ENCODE data around the gene ZCCHC7.
A peak's percentile ranks its signal among the peaks of the same experiment; 100 is the strongest.

ZCCHC7 gene

DNA sequence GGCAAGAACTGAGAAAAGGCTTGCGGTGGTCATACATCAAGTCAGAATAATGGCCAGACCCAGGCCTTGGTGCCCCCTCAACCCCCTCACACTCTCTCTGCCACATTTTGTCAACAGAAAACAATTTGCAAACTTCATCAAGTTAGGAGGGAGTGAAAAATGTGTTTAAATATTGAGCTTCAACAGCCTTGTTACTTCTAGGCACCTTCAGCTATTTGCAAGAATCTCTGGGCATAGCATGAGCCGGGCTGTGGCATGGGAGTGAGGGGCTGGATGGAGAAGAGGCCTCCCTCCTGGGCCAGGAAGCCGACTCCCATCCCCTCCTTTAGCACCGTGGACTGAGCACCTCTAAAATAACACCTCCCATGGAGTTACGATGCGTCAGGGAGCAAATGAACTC is 249.9 kb downstream of the ZCCHC7 start:
- no peaks in the 10 kb centered on the region for H3K9me3 ChIP-seq (ENCODE audit: control insufficient read depth, insufficient read depth, low read length)
- no peaks in the 10 kb centered on the region for H3K9me2 ChIP-seq (replicated peaks; ENCODE audit: control insufficient read depth, low read length)
- H3K27me3 ChIP-seq (ENCODE audit: control insufficient read depth, low read length) = no peaks in the 10 kb centered on the region
- H3K4me1 ChIP-seq (ENCODE audit: control insufficient read depth, low read length) = peaks cover 98% of the 10 kb centered on the region
- H3K27ac ChIP-seq (ENCODE audit: low read depth, low read length) = peak overlapping the region; percentile 99
- H4K20me1 ChIP-seq (ENCODE audit: control insufficient read depth, insufficient read depth, low read depth, low read length) = no peaks in the 10 kb centered on the region
- H3K79me2 ChIP-seq (ENCODE audit: control insufficient read depth, low read length) = no peaks in the 10 kb centered on the region
- peak overlapping the region; percentile 69 for H3K4me3 ChIP-seq (ENCODE audit: low read length)
- H3K36me3 ChIP-seq (ENCODE audit: control insufficient read depth, low read length) = 0 out of 2 replicates have a peak, but pooled peaks cover 3% of the 10 kb centered on the region
- peaks cover 51% of the 10 kb centered on the region for H3F3A ChIP-seq (ENCODE audit: control insufficient read depth, insufficient read depth)
- no peak for TF ChIP-seq EZH2phosphoT487 (IDR thresholded peaks at IDR 0.05; ENCODE audit: borderline replicate concordance, low read length)
- no peak for TF ChIP-seq CTCF (IDR thresholded peaks at IDR 0.05; ENCODE audit: low read depth, low read length, poor library complexity, severe bottlenecking)
- H3K4me2 ChIP-seq (ENCODE audit: low read length) = peak overlapping the region; percentile 76

GRCh38 chr9:37370968-37371563 is 250.7 kb downstream of the ZCCHC7 start:
- Histone ChIP-seq H3K4me2 (ENCODE audit: low read length) (peak overlapping the region; percentile 88), H3F3A (ENCODE audit: control insufficient read depth, insufficient read depth) (peaks cover 57% of the 10 kb centered on the region), H3K79me2 (ENCODE audit: control insufficient read depth, low read length) (no peaks in the 10 kb centered on the region), H3K9me3 (ENCODE audit: control insufficient read depth, insufficient read depth, low read length) (no peaks in the 10 kb centered on the region), H3K4me1 (ENCODE audit: control insufficient read depth, low read length) (peaks cover 98% of the 10 kb centered on the region), H3K27me3 (ENCODE audit: control insufficient read depth, low read length) (no peaks in the 10 kb centered on the region), H4K20me1 (ENCODE audit: control insufficient read depth, insufficient read depth, low read depth, low read length) (no peaks in the 10 kb centered on the region), H3K36me3 (ENCODE audit: control insufficient read depth, low read length) (0 out of 2 replicates have a peak, but pooled peaks cover 3% of the 10 kb centered on the region), H3K4me3 (ENCODE audit: low read length) (peak overlapping the region; percentile 69), H3K9me2 (replicated peaks; ENCODE audit: control insufficient read depth, low read length) (no peaks in the 10 kb centered on the region), H3K27ac (ENCODE audit: low read depth, low read length) (peak overlapping the region; percentile 99)
- TF ChIP-seq EZH2phosphoT487 (IDR thresholded peaks at IDR 0.05; ENCODE audit: borderline replicate concordance, low read length) = no peak
- TF ChIP-seq CTCF (IDR thresholded peaks at IDR 0.05; ENCODE audit: low read depth, low read length, poor library complexity, severe bottlenecking) = no peak

- Histone ChIP-seq H3K27me3 (ENCODE audit: control insufficient read depth, low read length) (no peaks in the 10 kb centered on the region), H3K4me3 (ENCODE audit: low read length) (peak overlapping the region; percentile 63), H3K36me3 (ENCODE audit: control insufficient read depth, low read length) (0 out of 2 replicates have a peak, but pooled peaks cover 3% of the 10 kb centered on the region), H3K9me2 (replicated peaks; ENCODE audit: control insufficient read depth, low read length) (no peaks in the 10 kb centered on the region), H3K79me2 (ENCODE audit: control insufficient read depth, low read length) (no peaks in the 10 kb centered on the region), H3F3A (ENCODE audit: control insufficient read depth, insufficient read depth) (peaks cover 64% of the 10 kb centered on the region), H3K9me3 (ENCODE audit: control insufficient read depth, insufficient read depth, low read length) (no peaks in the 10 kb centered on the region), H4K20me1 (ENCODE audit: control insufficient read depth, insufficient read depth, low read depth, low read length) (no peaks in the 10 kb centered on the region), H3K4me2 (ENCODE audit: low read length) (peak overlapping the region; percentile 88), H3K4me1 (ENCODE audit: control insufficient read depth, low read length) (peaks cover 98% of the 10 kb centered on the region), H3K27ac (ENCODE audit: low read depth, low read length) (peak overlapping the region; percentile 99)
- no peak for TF ChIP-seq CTCF (IDR thresholded peaks at IDR 0.05; ENCODE audit: low read depth, low read length, poor library complexity, severe bottlenecking)
- TF ChIP-seq EZH2phosphoT487 (IDR thresholded peaks at IDR 0.05; ENCODE audit: borderline replicate concordance, low read length) = no peak
These were observed 251.4 kb downstream of the ZCCHC7 start for GRCh38 chr9:37371565-37372464.
